ENCODE results near the gene KIAA1210.

GRCh38 chrX:119045884-119046283 is 81.7 kb downstream of the KIAA1210 start:
- TF ChIP-seq TCF12 (IDR thresholded peaks at IDR 0.05; ENCODE audit: low read depth) (no peak), TAF1 (IDR thresholded peaks at IDR 0.05; ENCODE audit: low read depth) (no peak), USF1 (IDR thresholded peaks at IDR 0.05) (no peak), NFIC (IDR thresholded peaks at IDR 0.05) (no peak), YY1 (IDR thresholded peaks at IDR 0.05; ENCODE audit: low read depth) (no peak)
